ENCODE results near the gene ATP2B3.

The ATP2B3 gene

GRCh38 chrX:153495362-153495751, 22.1 kb upstream of the ATP2B3 start:
- Histone ChIP-seq H3K36me3 (ENCODE audit: insufficient read depth, insufficient read length, low read length) (no peaks in the 10 kb centered on the region), H3K9me3 (ENCODE audit: insufficient read depth, low read length) (no peaks in the 10 kb centered on the region), H3K27me3 (ENCODE audit: insufficient read depth, insufficient read length) (no peaks in the 10 kb centered on the region), H3K4me1 (ENCODE audit: insufficient read depth, insufficient read length) (no peaks in the 10 kb centered on the region), H3K4me3 (ENCODE audit: insufficient read length, low read depth) (no peak overlapping the region), H3K9ac (ENCODE audit: insufficient read length, low read depth) (peak overlapping the region; percentile 32)
- DNase-seq (ENCODE audit: low read depth, low spot score) = no peak
- TF ChIP-seq ZNF274 (IDR thresholded peaks at IDR 0.05; ENCODE audit: low read depth, low read length) = no peak
- no peak for TF ChIP-seq SUZ12 (IDR thresholded peaks at IDR 0.05; ENCODE audit: extremely low read depth, insufficient read depth, insufficient read length)
- TF ChIP-seq YY1 (IDR thresholded peaks at IDR 0.05; ENCODE audit: insufficient read depth, insufficient read length) = no peak

- TF ChIP-seq YY1 (IDR thresholded peaks at IDR 0.05; ENCODE audit: insufficient read depth, insufficient read length) = no peak
- no peak for TF ChIP-seq ZNF274 (IDR thresholded peaks at IDR 0.05; ENCODE audit: low read depth, low read length)
- TF ChIP-seq SUZ12 (IDR thresholded peaks at IDR 0.05; ENCODE audit: extremely low read depth, insufficient read depth, insufficient read length) = no peak
- no peaks in the 10 kb centered on the region for H3K36me3 ChIP-seq (ENCODE audit: insufficient read depth, insufficient read length, low read length)
- H3K27me3 ChIP-seq (ENCODE audit: insufficient read depth, insufficient read length) = no peaks in the 10 kb centered on the region
- H3K4me3 ChIP-seq (ENCODE audit: insufficient read length, low read depth) = no peak overlapping the region
- H3K9ac ChIP-seq (ENCODE audit: insufficient read length, low read depth) = no peak overlapping the region
- H3K4me1 ChIP-seq (ENCODE audit: insufficient read depth, insufficient read length) = no peaks in the 10 kb centered on the region
- no peak for DNase-seq (ENCODE audit: low read depth, low spot score)
- H3K9me3 ChIP-seq (ENCODE audit: insufficient read depth, low read length) = no peaks in the 10 kb centered on the region
These were observed 21.4 kb upstream of the ATP2B3 start for GRCh38 chrX:153495903-153496589.

- H3K4me3 ChIP-seq (ENCODE audit: insufficient read length, low read depth) = no peak overlapping the region
- no peaks in the 10 kb centered on the region for H3K4me1 ChIP-seq (ENCODE audit: insufficient read depth, insufficient read length)
- no peaks in the 10 kb centered on the region for H3K9me3 ChIP-seq (ENCODE audit: insufficient read depth, low read length)
- no peaks in the 10 kb centered on the region for H3K36me3 ChIP-seq (ENCODE audit: insufficient read depth, insufficient read length, low read length)
- TF ChIP-seq YY1 (IDR thresholded peaks at IDR 0.05; ENCODE audit: insufficient read depth, insufficient read length) (no peak), ZNF274 (IDR thresholded peaks at IDR 0.05; ENCODE audit: low read depth, low read length) (no peak), SUZ12 (IDR thresholded peaks at IDR 0.05; ENCODE audit: extremely low read depth, insufficient read depth, insufficient read length) (no peak)
- H3K9ac ChIP-seq (ENCODE audit: insufficient read length, low read depth) = no peak overlapping the region
- no peaks in the 10 kb centered on the region for H3K27me3 ChIP-seq (ENCODE audit: insufficient read depth, insufficient read length)
- no peak for DNase-seq (ENCODE audit: low read depth, low spot score)
These were observed 20.9 kb upstream of the ATP2B3 start for GRCh38 chrX:153496590-153496959.

DNA sequence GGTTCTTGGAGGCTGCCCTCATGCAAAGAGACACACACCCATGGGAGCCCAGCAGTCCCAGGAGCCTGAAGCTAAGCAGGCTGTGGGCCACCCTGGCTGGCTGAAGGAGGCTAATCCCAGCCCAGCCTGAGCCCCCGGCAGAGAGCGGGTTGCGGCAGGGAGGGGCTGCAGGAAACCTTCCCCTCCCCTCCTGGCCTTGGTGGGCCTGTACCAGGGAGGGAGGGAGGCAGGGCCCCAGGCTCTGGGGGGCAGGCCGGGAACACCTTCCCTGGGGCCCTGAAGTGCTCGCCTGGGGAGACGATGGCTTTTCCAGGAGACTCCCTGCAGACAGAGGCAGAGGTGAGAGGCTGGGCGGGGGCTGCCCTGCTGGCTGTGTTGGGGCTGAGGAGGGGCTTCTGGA, 19.0 kb upstream of the ATP2B3 start:
- no peaks in the 10 kb centered on the region for H3K36me3 ChIP-seq (ENCODE audit: insufficient read depth, insufficient read length, low read length)
- no peak overlapping the region for H3K9ac ChIP-seq (ENCODE audit: insufficient read length, low read depth)
- TF ChIP-seq SUZ12 (IDR thresholded peaks at IDR 0.05; ENCODE audit: extremely low read depth, insufficient read depth, insufficient read length) (no peak), ZNF274 (IDR thresholded peaks at IDR 0.05; ENCODE audit: low read depth, low read length) (no peak), YY1 (IDR thresholded peaks at IDR 0.05; ENCODE audit: insufficient read depth, insufficient read length) (no peak)
- no peak overlapping the region for H3K4me3 ChIP-seq (ENCODE audit: insufficient read length, low read depth)
- no peaks in the 10 kb centered on the region for H3K27me3 ChIP-seq (ENCODE audit: insufficient read depth, insufficient read length)
- H3K4me1 ChIP-seq (ENCODE audit: insufficient read depth, insufficient read length) = no peaks in the 10 kb centered on the region
- no peaks in the 10 kb centered on the region for H3K9me3 ChIP-seq (ENCODE audit: insufficient read depth, low read length)
- DNase-seq (ENCODE audit: low read depth, low spot score) = no peak

GRCh38 chrX:153499341-153499740, 18.1 kb upstream of the ATP2B3 start:
- TF ChIP-seq SUZ12 (IDR thresholded peaks at IDR 0.05; ENCODE audit: extremely low read depth, insufficient read depth, insufficient read length) = no peak
- TF ChIP-seq YY1 (IDR thresholded peaks at IDR 0.05; ENCODE audit: insufficient read depth, insufficient read length) = no peak
- no peak for TF ChIP-seq ZNF274 (IDR thresholded peaks at IDR 0.05; ENCODE audit: low read depth, low read length)
- no peak overlapping the region for H3K9ac ChIP-seq (ENCODE audit: insufficient read length, low read depth)
- DNase-seq (ENCODE audit: low read depth, low spot score) = no peak
- H3K36me3 ChIP-seq (ENCODE audit: insufficient read depth, insufficient read length, low read length) = no peaks in the 10 kb centered on the region
- H3K27me3 ChIP-seq (ENCODE audit: insufficient read depth, insufficient read length) = no peaks in the 10 kb centered on the region
- no peak overlapping the region for H3K4me3 ChIP-seq (ENCODE audit: insufficient read length, low read depth)
- no peaks in the 10 kb centered on the region for H3K9me3 ChIP-seq (ENCODE audit: insufficient read depth, low read length)
- H3K4me1 ChIP-seq (ENCODE audit: insufficient read depth, insufficient read length) = no peaks in the 10 kb centered on the region

GRCh38 chrX:153499876-153500275, 17.6 kb upstream of the ATP2B3 start:
- no peaks in the 10 kb centered on the region for H3K4me1 ChIP-seq (ENCODE audit: insufficient read depth, insufficient read length)
- no peak for DNase-seq (ENCODE audit: low read depth, low spot score)
- H3K9me3 ChIP-seq (ENCODE audit: insufficient read depth, low read length) = no peaks in the 10 kb centered on the region
- H3K36me3 ChIP-seq (ENCODE audit: insufficient read depth, insufficient read length, low read length) = no peaks in the 10 kb centered on the region
- H3K27me3 ChIP-seq (ENCODE audit: insufficient read depth, insufficient read length) = no peaks in the 10 kb centered on the region
- H3K9ac ChIP-seq (ENCODE audit: insufficient read length, low read depth) = no peak overlapping the region
- no peak overlapping the region for H3K4me3 ChIP-seq (ENCODE audit: insufficient read length, low read depth)
- TF ChIP-seq ZNF274 (IDR thresholded peaks at IDR 0.05; ENCODE audit: low read depth, low read length) = no peak
- TF ChIP-seq YY1 (IDR thresholded peaks at IDR 0.05; ENCODE audit: insufficient read depth, insufficient read length) = no peak
- no peak for TF ChIP-seq SUZ12 (IDR thresholded peaks at IDR 0.05; ENCODE audit: extremely low read depth, insufficient read depth, insufficient read length)

GRCh38 chrX:153500676-153501280, 16.7 kb upstream of the ATP2B3 start:
- no peaks in the 10 kb centered on the region for H3K27me3 ChIP-seq (ENCODE audit: insufficient read depth, insufficient read length)
- H3K9me3 ChIP-seq (ENCODE audit: insufficient read depth, low read length) = no peaks in the 10 kb centered on the region
- H3K4me1 ChIP-seq (ENCODE audit: insufficient read depth, insufficient read length) = no peaks in the 10 kb centered on the region
- H3K36me3 ChIP-seq (ENCODE audit: insufficient read depth, insufficient read length, low read length) = no peaks in the 10 kb centered on the region
- DNase-seq (ENCODE audit: low read depth, low spot score) = no peak
- H3K4me3 ChIP-seq (ENCODE audit: insufficient read length, low read depth) = no peak overlapping the region
- TF ChIP-seq ZNF274 (IDR thresholded peaks at IDR 0.05; ENCODE audit: low read depth, low read length) (no peak), YY1 (IDR thresholded peaks at IDR 0.05; ENCODE audit: insufficient read depth, insufficient read length) (no peak), SUZ12 (IDR thresholded peaks at IDR 0.05; ENCODE audit: extremely low read depth, insufficient read depth, insufficient read length) (no peak)
- H3K9ac ChIP-seq (ENCODE audit: insufficient read length, low read depth) = no peak overlapping the region

Data from NT2/D1 (cell line).